Suprapubic skin (tissue), 4 donors: ENCODE measurements around the gene PLXDC2. TPM values are rescaled to one million over a fixed set of nuclear protein-coding genes. Genes with fewer than 3 reads are reported as not detected.

Source experiments
- DNase-seq, 2 donors: peaks; one replicate each; pipeline ENCODE4 v3.0.0-alpha.2; 2019; ENCODE audit warnings: low spot score in 2 of 2
- H3K27ac ChIP-seq: fragments of 200-600 bp; sonication (generic); one replicate; pipeline ENCODE4 v1.5.1; 2019
- H3K27me3 ChIP-seq: fragments of 200-600 bp; sonication (generic); one replicate; pipeline ENCODE4 v1.5.1; 2019
- H3K36me3 ChIP-seq: fragments of 200-600 bp; sonication (generic); one replicate; pipeline ENCODE4 v1.5.1; 2019
- H3K4me1 ChIP-seq: fragments of 200-600 bp; sonication (generic); one replicate; pipeline ENCODE4 v1.5.1; 2019
- H3K4me3 ChIP-seq: fragments of 200-600 bp; sonication (generic); one replicate; pipeline ENCODE4 v1.5.1; 2019; ENCODE audit warnings: mild to moderate bottlenecking
- H3K9me3 ChIP-seq: fragments of 200-600 bp; sonication (generic); one replicate; pipeline ENCODE4 v1.5.1; 2019
- EP300 ChIP-seq: sonication (generic); formaldehyde crosslinking; IDR thresholded peaks from one replicate; pipeline ENCODE4 v1.6.1; 2017; ENCODE audit warnings: antibody characterized with exemption
- POLR2A ChIP-seq, 2 donors: fragments of 450-650 bp; IDR thresholded peaks; one replicate each; pipeline ENCODE4 v1.6.1; 2017; ENCODE audit warnings: antibody characterized with exemption in 2 of 2, mild to moderate bottlenecking in 2 of 2, moderate library complexity in 2 of 2
- POLR2AphosphoS5 ChIP-seq, 3 donors: sonication (generic); formaldehyde crosslinking; IDR thresholded peaks; one replicate each; pipeline ENCODE4 v1.6.1; 2017; ENCODE audit warnings: antibody characterized with exemption in 3 of 3
- WGBS: methylation state at CpG from one replicate; pipeline ENCODE4 v1.1.5; 2018; 5-methylcytosine and 5-hydroxymethylcytosine counted together
- total RNA-seq, 4 donors: library from RNA; depleted of rRNA; stranded (reverse); fragments of >200 nt; gene quantifications; one replicate each; pipeline ENCODE4 v1.1.0, GENCODE V29; 2016
- TF ChIP-seq, protein P1 (sequence below), 2 donors: fragments of 200-600 bp in 1 of 2; fragments of 450-650 bp in 1 of 2; sonication (generic) in 1 of 2; IDR thresholded peaks; one replicate each; pipeline ENCODE4 v1.5.1; 2016 to 2019; ENCODE audit warnings: antibody characterized with exemption in 2 of 2, mild to moderate bottlenecking in 1 of 2, moderate library complexity in 1 of 2

Gene PLXDC2
- total RNA-seq, 4 donors from 2014 or later = 93.0 to 97.0 (median 95.0) TPM

DNA sequence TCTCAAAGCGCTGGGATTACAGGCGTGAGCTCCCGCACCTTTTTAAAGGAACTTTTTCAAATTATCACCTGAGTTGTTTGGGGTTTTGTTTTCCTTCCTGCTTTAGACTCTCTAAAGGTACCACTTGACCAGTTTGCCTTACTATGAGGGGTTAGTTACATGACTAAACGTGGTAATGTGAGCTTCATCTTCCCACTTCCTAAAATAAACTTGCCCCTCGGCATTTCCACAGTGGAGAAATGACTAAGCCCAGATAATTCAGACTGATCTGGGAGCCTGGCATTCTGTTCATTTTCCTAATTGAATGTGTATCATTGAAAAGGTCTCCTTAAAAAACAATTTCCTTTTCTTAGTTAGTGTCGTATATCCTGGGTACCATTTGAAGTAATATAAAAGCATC lies 163.4 kb downstream of the PLXDC2 start:
- Histone ChIP-seq H3K4me1 (no peaks in the 10 kb centered on the region), H3K36me3 (no peaks in the 10 kb centered on the region), H3K9me3 (no peaks in the 10 kb centered on the region), H3K4me3 (no peak overlapping the region), H3K27ac (no peak overlapping the region), H3K27me3 (no peaks in the 10 kb centered on the region)
- TF ChIP-seq, protein P1, sequence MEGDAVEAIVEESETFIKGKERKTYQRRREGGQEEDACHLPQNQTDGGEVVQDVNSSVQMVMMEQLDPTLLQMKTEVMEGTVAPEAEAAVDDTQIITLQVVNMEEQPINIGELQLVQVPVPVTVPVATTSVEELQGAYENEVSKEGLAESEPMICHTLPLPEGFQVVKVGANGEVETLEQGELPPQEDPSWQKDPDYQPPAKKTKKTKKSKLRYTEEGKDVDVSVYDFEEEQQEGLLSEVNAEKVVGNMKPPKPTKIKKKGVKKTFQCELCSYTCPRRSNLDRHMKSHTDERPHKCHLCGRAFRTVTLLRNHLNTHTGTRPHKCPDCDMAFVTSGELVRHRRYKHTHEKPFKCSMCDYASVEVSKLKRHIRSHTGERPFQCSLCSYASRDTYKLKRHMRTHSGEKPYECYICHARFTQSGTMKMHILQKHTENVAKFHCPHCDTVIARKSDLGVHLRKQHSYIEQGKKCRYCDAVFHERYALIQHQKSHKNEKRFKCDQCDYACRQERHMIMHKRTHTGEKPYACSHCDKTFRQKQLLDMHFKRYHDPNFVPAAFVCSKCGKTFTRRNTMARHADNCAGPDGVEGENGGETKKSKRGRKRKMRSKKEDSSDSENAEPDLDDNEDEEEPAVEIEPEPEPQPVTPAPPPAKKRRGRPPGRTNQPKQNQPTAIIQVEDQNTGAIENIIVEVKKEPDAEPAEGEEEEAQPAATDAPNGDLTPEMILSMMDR (IDR thresholded peaks at IDR 0.05) = no peak
- TF ChIP-seq POLR2AphosphoS5 (IDR thresholded peaks at IDR 0.05) (no peak), EP300 (no peak), POLR2A (IDR thresholded peaks at IDR 0.05) (no peak)
- WGBS = 79% methylated on average over 6 of the region's 6 CpGs
- DNase-seq = no peak

- no peaks in the 10 kb centered on the region for H3K27me3 ChIP-seq
- WGBS = 93% methylated on average over 5 of the region's 5 CpGs
- no peak overlapping the region for H3K4me3 ChIP-seq
- TF ChIP-seq EP300 (no peak), POLR2AphosphoS5 (IDR thresholded peaks at IDR 0.05) (no peak), POLR2A (IDR thresholded peaks at IDR 0.05) (no peak)
- TF ChIP-seq, protein P1 (IDR thresholded peaks at IDR 0.05) = no peak
- H3K9me3 ChIP-seq = no peaks in the 10 kb centered on the region
- peaks cover 8% of the 10 kb centered on the region for H3K4me1 ChIP-seq
- no peaks in the 10 kb centered on the region for H3K36me3 ChIP-seq
- DNase-seq = no peak
- H3K27ac ChIP-seq = no peak overlapping the region
Observed at GRCh38 chr10:19983880-19984565, 167.8 kb downstream of the PLXDC2 start.

- H3K9me3 ChIP-seq = no peaks in the 10 kb centered on the region
- no peak for DNase-seq
- no peaks in the 10 kb centered on the region for H3K36me3 ChIP-seq
- WGBS = 48% methylated on average over 3 of the region's 3 CpGs
- H3K4me1 ChIP-seq = peaks cover 8% of the 10 kb centered on the region
- H3K27ac ChIP-seq = no peak overlapping the region
- no peaks in the 10 kb centered on the region for H3K27me3 ChIP-seq
- no peak for TF ChIP-seq EP300
- no peak for TF ChIP-seq POLR2AphosphoS5 (IDR thresholded peaks at IDR 0.05)
- no peak for TF ChIP-seq POLR2A (IDR thresholded peaks at IDR 0.05)
- TF ChIP-seq, protein P1 (IDR thresholded peaks at IDR 0.05) = no peak
- no peak overlapping the region for H3K4me3 ChIP-seq
Observed at GRCh38 chr10:19985745-19986144, 169.5 kb downstream of the PLXDC2 start.

DNA sequence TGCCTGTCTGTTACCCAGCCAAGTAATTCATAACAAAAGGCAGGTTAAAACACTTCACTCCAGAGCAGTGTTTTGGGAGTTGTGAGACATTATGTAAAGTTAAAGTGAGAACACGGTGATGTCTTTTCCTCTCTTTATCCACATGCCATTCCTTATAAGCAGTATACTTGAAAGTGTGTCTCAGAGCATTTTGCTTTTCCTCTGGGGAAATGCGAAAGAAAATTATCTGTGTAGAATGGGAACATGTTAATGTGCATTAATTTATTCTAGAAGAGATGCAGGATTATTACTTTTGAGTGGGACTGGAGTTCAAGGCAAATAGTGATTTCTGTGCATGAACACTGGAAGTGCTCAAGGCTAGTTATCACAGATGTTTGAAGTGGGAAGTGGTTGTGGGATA lies 170.4 kb downstream of the PLXDC2 start:
- 28% methylated on average over 2 of the region's 2 CpGs for WGBS
- H3K27ac ChIP-seq = no peak overlapping the region

DNA sequence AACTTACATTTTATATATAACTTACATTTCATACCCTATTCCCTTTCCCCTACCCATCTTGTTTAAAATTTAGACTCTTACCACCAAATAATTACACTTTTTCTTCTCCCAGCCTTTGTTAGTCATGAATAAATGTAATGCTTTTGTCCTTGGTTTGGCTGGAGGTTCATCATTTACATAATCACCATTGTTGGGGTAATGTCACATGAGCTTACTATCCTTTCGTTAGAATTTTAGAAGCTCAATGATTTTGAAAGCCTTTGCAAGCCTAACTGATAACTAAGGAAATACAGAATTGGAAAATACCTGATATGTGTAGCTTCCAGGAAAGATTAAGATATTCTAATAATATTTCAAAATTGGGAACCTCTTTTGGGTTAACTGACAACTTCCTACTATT lies 171.7 kb downstream of the PLXDC2 start:
- 0% methylated on average over 1 of the region's 1 CpG for WGBS
- Histone ChIP-seq H3K36me3 (no peaks in the 10 kb centered on the region), H3K4me3 (no peak overlapping the region), H3K27me3 (no peaks in the 10 kb centered on the region), H3K27ac (no peak overlapping the region), H3K9me3 (no peaks in the 10 kb centered on the region), H3K4me1 (peaks cover 8% of the 10 kb centered on the region)
- TF ChIP-seq POLR2A (IDR thresholded peaks at IDR 0.05) = no peak
- no peak for TF ChIP-seq EP300
- TF ChIP-seq, protein P1 (IDR thresholded peaks at IDR 0.05) = no peak
- no peak for TF ChIP-seq POLR2AphosphoS5 (IDR thresholded peaks at IDR 0.05)
- DNase-seq = no peak

More for the DNA sequence above, 170.4 kb downstream of the PLXDC2 start:
- TF ChIP-seq EP300 (no peak), POLR2AphosphoS5 (IDR thresholded peaks at IDR 0.05) (no peak)
- TF ChIP-seq, protein P1 (IDR thresholded peaks at IDR 0.05) = no peak
- DNase-seq = no peak
- Histone ChIP-seq H3K4me1 (peaks cover 8% of the 10 kb centered on the region), H3K36me3 (no peaks in the 10 kb centered on the region), H3K9me3 (no peaks in the 10 kb centered on the region), H3K4me3 (no peak overlapping the region), H3K27me3 (no peaks in the 10 kb centered on the region)
